ENCODE data around the gene POLDIP2. TPM values are rescaled to one million over a fixed set of nuclear protein-coding genes. Genes with fewer than 3 reads are reported as not detected.
A peak's percentile ranks its signal among the peaks of the same experiment; 100 is the strongest.

The POLDIP2 gene
- total and polyA plus RNA-seq, 9 of the 15 experiments (the other 6 are each of a cell fraction or from before 2014, with no cell fraction given): 22.0 to 137 (median 104) TPM

DNA sequence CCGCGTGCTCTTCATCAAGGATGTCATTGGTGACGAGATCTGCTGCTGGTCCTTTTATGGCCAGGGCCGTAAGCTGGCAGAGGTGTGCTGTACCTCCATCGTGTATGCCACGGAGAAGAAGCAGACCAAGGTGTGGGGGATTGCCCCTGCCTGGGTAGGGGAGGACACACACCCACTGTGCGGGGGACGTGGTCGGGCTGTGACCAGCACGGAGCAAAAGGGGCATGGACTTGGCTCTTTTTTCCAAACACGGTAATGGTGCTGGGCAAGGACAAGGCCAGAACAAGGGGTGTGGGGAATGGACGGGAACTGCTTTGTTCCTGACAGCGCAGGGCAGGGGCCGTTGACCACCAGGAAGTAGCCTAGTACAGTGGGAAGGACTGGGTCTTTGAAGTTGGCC, 15.0 kb downstream of the POLDIP2 start:
- peak overlapping the region in 1 of 2 experiments; percentile 4; a peak in 1 of 4 replicates for H3K9ac ChIP-seq (ENCODE audit: insufficient read depth in 1 of 2, low read depth in 2 of 2, low read length in 2 of 2)
- DNase-seq (ENCODE audit: extremely low read depth in 1 of 4, low spot score in 3 of 4): no peak
- peaks cover 4% of the 10 kb centered on the region; the same call in 1 of the 3 replicates for H3K79me2 ChIP-seq (ENCODE audit: control insufficient read depth, insufficient read depth, low read length)
- H4K20me1 ChIP-seq (replicated peaks; ENCODE audit: control insufficient read depth, insufficient read depth, low read length): no peaks in the 10 kb centered on the region; the same call in none of the 2 replicates
- ChIA-PET POLR2A (interaction anchor here (1.5 kb wide), 1 partner anchor 19 kb away, joined by 3 read pairs; no protein-coding TSS in a partner anchor), CTCF (ENCODE audit: low intra/inter-chr PET ratio) (no interaction called here)
- peaks cover 71% of the 10 kb centered on the region for H3K36me3 ChIP-seq (ENCODE audit: control insufficient read depth, insufficient read depth, low read length)
- no peak for FAIRE-seq
- H2AFZ ChIP-seq (ENCODE audit: low read depth, low read length): no peak overlapping the region
- no TSS peak for BruUV-seq (replicated peaks)
- no peak for ATAC-seq
- no peak overlapping the region for H3K27ac ChIP-seq (ENCODE audit: extremely low read depth, low read depth, low read length)
- H3K27me3 ChIP-seq (ENCODE audit: control insufficient read depth in 2 of 2, insufficient read depth in 2 of 2, low read length in 2 of 2): no peaks in the 10 kb centered on the region
- no peaks in the 10 kb centered on the region for H3K9me3 ChIP-seq (replicated peaks; ENCODE audit: control insufficient read depth, insufficient read depth, low read depth, low read length)
- intact Hi-C loops (cut with micrococcal nuclease): no loop called here
- TF ChIP-seq POLR2G (IDR thresholded peaks at IDR 0.05; ENCODE audit: low read depth, low read length): 0 out of 2 replicates have a peak, but pooled peaks have one; percentile 37
- TF ChIP-seq RNF2 (IDR thresholded peaks at IDR 0.05): no peak
- TF ChIP-seq RBFOX2 (IDR thresholded peaks at IDR 0.05; ENCODE audit: low read depth, low read length): 0 out of 2 replicates have a peak, but pooled peaks have one; percentile 25
- H3K4me3 ChIP-seq: no peak overlapping the region
- H3K4me1 ChIP-seq (replicated peaks in 1 of 2; ENCODE audit: control insufficient read depth in 2 of 2, insufficient read depth in 2 of 2, low read length in 2 of 2): peaks cover 0 to 6% of the 10 kb centered on the region in 2 experiments; a peak in 2 of 5 replicates
- 89% methylated on average over 14 of the region's 14 CpGs for WGBS (ENCODE audit: insufficient coverage, low coverage, missing lambda C conversion rate)
- H3K9me1 ChIP-seq (ENCODE audit: control insufficient read depth, insufficient read depth, low read length): peaks cover 2% of the 10 kb centered on the region
- no peak overlapping the region for H3K4me2 ChIP-seq (ENCODE audit: insufficient read depth, low read length)
- in situ Hi-C loops (cut with MboI): no loop called here

DNA sequence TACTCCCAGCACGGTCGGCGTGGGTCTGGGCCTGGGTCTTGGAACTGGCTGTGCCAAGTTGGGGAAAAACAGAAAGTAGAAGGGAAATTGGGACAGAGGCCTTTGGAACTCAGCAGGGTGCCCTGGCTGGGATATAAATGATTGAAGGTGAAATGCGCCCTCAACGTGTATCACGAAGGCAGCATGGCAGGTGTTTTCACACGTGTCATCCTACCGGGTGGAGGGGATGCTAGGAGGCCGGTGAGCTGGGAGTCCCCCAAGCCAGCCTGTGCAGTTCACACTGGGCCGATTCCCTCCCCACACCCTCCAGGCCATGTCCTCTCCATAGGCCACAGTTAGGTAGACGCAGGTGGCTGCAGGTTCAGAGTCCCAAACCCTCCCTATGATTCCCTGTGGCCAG, 15.8 kb downstream of the POLDIP2 start:
- H3K4me1 ChIP-seq (replicated peaks in 1 of 2; ENCODE audit: control insufficient read depth in 2 of 2, insufficient read depth in 2 of 2, low read length in 2 of 2): peaks cover 7 to 8% of the 10 kb centered on the region in 2 experiments; a peak in 4 of 5 replicates
- H2AFZ ChIP-seq (ENCODE audit: low read depth, low read length): no peak overlapping the region
- ATAC-seq (no peak), FAIRE-seq (no peak), DNase-seq (ENCODE audit: extremely low read depth in 1 of 4, low spot score in 3 of 4) (no peak)
- intact Hi-C loops (cut with micrococcal nuclease) (no loop called here), in situ Hi-C loops (cut with MboI) (no loop called here)
- H3K9me1 ChIP-seq (ENCODE audit: control insufficient read depth, insufficient read depth, low read length): peaks cover 2% of the 10 kb centered on the region
- WGBS (ENCODE audit: insufficient coverage, low coverage, missing lambda C conversion rate): 86% methylated on average over 10 of the region's 11 CpGs
- no peak overlapping the region for H3K27ac ChIP-seq (ENCODE audit: extremely low read depth, low read depth, low read length)
- H3K79me2 ChIP-seq (ENCODE audit: control insufficient read depth, insufficient read depth, low read length): peaks cover 11% of the 10 kb centered on the region
- H3K4me2 ChIP-seq (ENCODE audit: insufficient read depth, low read length): no peak overlapping the region
- peaks cover 5% of the 10 kb centered on the region; the same call in 1 of the 2 replicates for H4K20me1 ChIP-seq (replicated peaks; ENCODE audit: control insufficient read depth, insufficient read depth, low read length)
- ChIA-PET CTCF (ENCODE audit: low intra/inter-chr PET ratio) (no interaction called here), POLR2A (interaction anchor here (0.6 kb wide), 2 partner anchors 242 to 337 kb away, joined by 3 read pairs; no protein-coding TSS in a partner anchor)
- H3K4me3 ChIP-seq: no peak overlapping the region
- H3K36me3 ChIP-seq (ENCODE audit: control insufficient read depth, insufficient read depth, low read length): peaks cover 63% of the 10 kb centered on the region
- BruUV-seq (replicated peaks): no TSS peak
- no peaks in the 10 kb centered on the region for H3K9me3 ChIP-seq (replicated peaks; ENCODE audit: control insufficient read depth, insufficient read depth, low read depth, low read length)
- H3K27me3 ChIP-seq (ENCODE audit: control insufficient read depth in 2 of 2, insufficient read depth in 2 of 2, low read length in 2 of 2): no peaks in the 10 kb centered on the region
- H3K9ac ChIP-seq (ENCODE audit: insufficient read depth in 1 of 2, low read depth in 2 of 2, low read length in 2 of 2): no peak overlapping the region; a peak in 1 of 4 replicates
- TF ChIP-seq CBFA2T2 (conservative IDR thresholded peaks at IDR 0.05) (no peak), RUNX1 (IDR thresholded peaks at IDR 0.05; ENCODE audit: low read depth) (no peak), ATF1 (CRISPR knock-in tag; IDR thresholded peaks at IDR 0.05) (no peak), ATF1 (tag; IDR thresholded peaks at IDR 0.05) (no peak), DPF2 (IDR thresholded peaks at IDR 0.05) (no peak), FOXA1 (IDR thresholded peaks at IDR 0.05; ENCODE audit: borderline replicate concordance) (no peak), ILF3 (IDR thresholded peaks at IDR 0.05; ENCODE audit: borderline replicate concordance) (no peak)
- TF ChIP-seq, protein P1, sequence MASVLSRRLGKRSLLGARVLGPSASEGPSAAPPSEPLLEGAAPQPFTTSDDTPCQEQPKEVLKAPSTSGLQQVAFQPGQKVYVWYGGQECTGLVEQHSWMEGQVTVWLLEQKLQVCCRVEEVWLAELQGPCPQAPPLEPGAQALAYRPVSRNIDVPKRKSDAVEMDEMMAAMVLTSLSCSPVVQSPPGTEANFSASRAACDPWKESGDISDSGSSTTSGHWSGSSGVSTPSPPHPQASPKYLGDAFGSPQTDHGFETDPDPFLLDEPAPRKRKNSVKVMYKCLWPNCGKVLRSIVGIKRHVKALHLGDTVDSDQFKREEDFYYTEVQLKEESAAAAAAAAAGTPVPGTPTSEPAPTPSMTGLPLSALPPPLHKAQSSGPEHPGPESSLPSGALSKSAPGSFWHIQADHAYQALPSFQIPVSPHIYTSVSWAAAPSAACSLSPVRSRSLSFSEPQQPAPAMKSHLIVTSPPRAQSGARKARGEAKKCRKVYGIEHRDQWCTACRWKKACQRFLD (CRISPR knock-in tag; IDR thresholded peaks at IDR 0.05): no peak
- TF ChIP-seq, protein P2, sequence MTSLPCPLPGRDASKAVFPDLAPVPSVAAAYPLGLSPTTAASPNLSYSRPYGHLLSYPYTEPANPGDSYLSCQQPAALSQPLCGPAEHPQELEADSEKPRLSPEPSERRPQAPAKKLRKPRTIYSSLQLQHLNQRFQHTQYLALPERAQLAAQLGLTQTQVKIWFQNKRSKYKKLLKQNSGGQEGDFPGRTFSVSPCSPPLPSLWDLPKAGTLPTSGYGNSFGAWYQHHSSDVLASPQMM (CRISPR knock-in tag; IDR thresholded peaks at IDR 0.05): no peak
- TF ChIP-seq, protein P3, sequence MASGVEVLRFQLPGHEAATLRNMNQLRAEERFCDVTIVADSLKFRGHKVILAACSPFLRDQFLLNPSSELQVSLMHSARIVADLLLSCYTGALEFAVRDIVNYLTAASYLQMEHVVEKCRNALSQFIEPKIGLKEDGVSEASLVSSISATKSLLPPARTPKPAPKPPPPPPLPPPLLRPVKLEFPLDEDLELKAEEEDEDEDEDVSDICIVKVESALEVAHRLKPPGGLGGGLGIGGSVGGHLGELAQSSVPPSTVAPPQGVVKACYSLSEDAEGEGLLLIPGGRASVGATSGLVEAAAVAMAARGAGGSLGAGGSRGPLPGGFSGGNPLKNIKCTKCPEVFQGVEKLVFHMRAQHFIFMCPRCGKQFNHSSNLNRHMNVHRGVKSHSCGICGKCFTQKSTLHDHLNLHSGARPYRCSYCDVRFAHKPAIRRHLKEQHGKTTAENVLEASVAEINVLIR (CRISPR knock-in tag; IDR thresholded peaks at IDR 0.05): no peak

All from K562 (cell line).